ENCODE data around the gene RPS10.

DNA sequence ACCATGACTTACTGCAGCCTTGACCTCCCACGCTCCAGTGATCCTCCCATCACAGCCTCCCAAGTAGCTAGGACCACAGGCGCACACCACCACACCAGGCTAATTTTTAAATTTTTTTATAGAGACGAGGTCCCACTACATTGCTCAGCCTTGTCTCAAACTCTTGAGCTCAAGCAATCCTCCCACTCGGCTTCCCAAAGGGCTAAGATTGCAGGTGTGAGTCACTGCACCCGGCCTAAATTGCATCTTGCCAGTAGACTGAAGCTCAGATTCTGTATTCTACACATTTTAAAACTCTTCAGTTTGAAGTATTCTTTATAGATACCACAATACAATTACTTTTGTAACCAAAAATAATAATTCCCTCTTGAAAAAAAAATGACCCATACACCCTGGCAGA, 44.8 kb downstream of the RPS10 start:
- TF ChIP-seq, protein P1, sequence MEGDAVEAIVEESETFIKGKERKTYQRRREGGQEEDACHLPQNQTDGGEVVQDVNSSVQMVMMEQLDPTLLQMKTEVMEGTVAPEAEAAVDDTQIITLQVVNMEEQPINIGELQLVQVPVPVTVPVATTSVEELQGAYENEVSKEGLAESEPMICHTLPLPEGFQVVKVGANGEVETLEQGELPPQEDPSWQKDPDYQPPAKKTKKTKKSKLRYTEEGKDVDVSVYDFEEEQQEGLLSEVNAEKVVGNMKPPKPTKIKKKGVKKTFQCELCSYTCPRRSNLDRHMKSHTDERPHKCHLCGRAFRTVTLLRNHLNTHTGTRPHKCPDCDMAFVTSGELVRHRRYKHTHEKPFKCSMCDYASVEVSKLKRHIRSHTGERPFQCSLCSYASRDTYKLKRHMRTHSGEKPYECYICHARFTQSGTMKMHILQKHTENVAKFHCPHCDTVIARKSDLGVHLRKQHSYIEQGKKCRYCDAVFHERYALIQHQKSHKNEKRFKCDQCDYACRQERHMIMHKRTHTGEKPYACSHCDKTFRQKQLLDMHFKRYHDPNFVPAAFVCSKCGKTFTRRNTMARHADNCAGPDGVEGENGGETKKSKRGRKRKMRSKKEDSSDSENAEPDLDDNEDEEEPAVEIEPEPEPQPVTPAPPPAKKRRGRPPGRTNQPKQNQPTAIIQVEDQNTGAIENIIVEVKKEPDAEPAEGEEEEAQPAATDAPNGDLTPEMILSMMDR (conservative IDR thresholded peaks at IDR 0.05; ENCODE audit: low read length): no peak
- no peak for TF ChIP-seq EZH2phosphoT487 (IDR thresholded peaks at IDR 0.05; ENCODE audit: borderline replicate concordance, low read depth, low read length)

Data from OCI-LY7 (cell line).